Stimulated activated CD8-positive, alpha-beta memory T cell treated with anti-CD3 and anti-CD28 coated beads, Interleukin-4, amount 100 ng/mL, for 1 hour (primary cell): Measurements from ENCODE around the gene PET100.

Experiments
- DNase-seq, 2 donors: peaks; one replicate each; pipeline ENCODE4 v3.0.0-alpha.2; 2020; ENCODE audit warnings: low read depth in 2 of 2, low spot score in 1 of 2

Gene PET100

DNA sequence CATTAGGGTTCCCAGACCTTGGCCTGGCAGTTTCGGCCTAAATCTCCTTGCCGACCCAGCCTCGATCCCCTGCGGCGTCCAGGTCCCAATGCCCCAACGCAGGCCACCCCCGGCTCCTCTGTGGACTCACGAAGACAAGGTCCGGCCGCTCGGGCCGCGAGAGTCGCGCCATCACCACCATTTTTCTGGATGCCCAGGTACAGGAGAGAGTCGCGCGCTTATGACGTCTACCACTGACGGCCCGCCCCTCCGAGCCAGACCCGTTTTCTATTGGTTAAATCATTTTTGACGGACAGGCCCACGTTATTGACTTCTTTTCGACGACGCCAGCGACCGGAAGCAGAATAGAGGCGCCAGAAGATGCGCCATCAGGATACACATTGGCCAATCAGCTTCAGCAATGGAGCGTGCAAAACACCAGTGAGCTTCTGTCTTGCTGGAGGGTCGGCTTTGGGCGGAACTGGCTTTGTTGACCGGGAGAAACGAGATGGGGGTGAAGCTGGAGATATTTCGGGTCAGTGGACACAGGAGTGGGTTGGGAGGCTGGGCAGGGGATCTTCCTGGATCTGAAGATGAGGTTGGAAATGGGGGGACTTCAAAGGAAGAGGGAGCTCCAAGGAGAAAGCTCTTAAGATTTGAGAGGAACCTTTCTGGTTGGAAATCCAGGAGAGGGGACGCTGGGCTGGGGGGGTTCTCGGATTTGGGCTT lies at the start of gene PET100, which contains the start of gene XAB2:
Gene PET100, plus strand, starts transcription at position 447 of the 708 bp plus-strand sequence. Its CDS starts 41 bp downstream, at position 488.
Gene XAB2, minus strand, starts transcription at position 199 of the 708 bp plus-strand sequence. Its CDS starts 18 bp downstream, at position 181.
- peak; percentile 88 to 93 for DNase-seq

GRCh38 chr19:7582446-7582845 lies 47.1 kb upstream of the PET100 start:
- no peak for DNase-seq

- no peak for DNase-seq
These were observed 39.8 kb upstream of the PET100 start for GRCh38 chr19:7589822-7590221.

- DNase-seq, result no peak
These were observed 39.3 kb upstream of the PET100 start for GRCh38 chr19:7590256-7590655.

DNA sequence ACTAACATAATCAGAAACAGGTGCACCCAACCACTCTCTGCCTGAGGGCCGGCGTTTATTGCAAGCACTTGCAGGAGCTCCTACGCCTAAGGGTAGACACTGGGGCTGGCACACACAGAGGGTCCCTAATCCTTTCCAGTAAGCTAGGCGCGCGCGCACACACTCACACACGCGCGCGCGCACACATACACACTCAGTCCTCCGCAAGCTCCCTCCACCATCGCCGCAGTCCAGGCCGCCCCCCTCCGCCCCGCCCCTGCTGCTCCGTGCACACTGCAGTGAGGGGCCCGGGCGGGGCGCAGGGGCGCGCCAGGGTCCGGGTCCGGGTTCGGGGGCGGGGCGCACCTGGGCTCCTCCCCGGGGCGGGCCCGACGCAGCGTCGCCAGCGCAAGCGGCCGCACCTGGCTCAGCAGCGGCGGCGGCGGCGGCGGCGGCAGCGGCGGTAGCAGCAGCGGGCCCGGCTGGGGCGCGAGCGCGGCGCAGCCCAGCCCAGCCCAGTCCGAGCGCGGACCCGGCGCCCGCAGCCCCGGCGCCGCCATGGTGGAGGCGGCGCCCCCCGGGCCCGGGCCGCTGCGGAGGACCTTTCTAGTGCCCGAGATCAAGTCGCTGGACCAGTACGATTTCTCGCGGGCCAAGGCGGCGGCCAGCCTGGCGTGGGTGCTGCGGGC lies 34.0 kb upstream of the PET100 start, which contains the start of gene CAMSAP3:
Gene CAMSAP3, plus strand, starts transcription at position 398 of the 668 bp plus-strand sequence. Its CDS starts 140 bp downstream, at position 538.
- DNase-seq, result peak in 1 of 2 donors; percentile 7

DNA sequence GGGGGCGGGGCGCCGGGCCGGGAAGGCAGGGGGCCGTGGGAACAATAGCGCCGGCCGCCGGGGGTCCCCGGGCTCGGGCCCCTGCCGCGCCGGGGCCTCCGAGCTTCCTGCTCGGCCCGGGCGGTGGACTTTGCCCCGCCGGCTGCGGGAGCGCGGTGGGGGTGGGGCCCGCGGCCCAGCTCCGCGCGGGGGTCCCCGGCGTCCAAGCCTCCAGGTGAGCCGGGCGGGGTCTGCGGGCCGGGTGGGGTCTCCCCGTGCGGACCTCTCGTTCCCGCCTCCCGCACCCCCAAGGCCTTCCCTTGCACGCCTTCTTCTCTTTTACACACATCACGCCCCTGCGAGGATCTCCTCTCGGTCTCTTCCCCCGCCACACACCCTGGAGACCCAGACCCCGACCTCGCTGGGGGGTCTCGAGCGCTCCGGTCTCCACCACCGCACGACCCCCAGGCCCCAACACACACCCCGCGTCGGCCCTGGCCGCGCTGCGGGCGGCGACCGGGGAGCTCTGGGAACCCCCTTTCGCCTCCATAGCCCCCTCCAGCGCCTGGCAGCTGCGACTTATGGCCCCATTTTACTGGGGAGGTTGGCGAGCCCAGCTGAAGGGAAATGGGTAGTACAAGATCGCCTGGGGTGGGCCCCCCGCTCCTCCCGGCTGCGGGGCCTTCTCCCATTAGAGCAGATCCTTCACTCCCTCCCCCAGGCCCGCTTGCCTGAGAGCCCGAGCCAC lies 33.2 kb upstream of the PET100 start:
- no peak for DNase-seq

GRCh38 chr19:7597689-7598088 lies 31.9 kb upstream of the PET100 start:
- no peak for DNase-seq

DNA sequence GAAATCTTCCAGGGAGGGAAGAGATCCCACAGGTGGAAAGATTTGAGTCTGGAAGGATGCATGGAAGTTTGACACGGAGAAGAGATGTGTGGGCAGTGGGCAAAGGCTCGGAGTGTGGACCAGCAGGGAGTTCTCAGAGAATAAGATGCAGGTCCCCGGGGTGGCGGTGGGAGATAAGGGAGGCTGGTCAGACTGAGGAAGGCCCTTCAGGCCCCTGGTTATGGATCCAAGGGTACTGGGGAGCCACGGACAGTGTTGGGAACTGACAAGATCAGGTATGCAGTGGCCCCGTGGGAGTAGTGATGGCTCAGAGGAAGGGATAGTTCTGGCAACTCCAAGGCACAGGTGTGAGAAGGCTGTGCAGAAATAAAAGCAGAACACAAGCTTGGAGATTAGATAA lies 31.4 kb upstream of the PET100 start:
- DNase-seq, result no peak

- DNase-seq, result no peak
These were observed 28.9 kb upstream of the PET100 start for GRCh38 chr19:7600721-7601120.

- no peak for DNase-seq
These were observed 27.2 kb upstream of the PET100 start for GRCh38 chr19:7602240-7602934.

DNA sequence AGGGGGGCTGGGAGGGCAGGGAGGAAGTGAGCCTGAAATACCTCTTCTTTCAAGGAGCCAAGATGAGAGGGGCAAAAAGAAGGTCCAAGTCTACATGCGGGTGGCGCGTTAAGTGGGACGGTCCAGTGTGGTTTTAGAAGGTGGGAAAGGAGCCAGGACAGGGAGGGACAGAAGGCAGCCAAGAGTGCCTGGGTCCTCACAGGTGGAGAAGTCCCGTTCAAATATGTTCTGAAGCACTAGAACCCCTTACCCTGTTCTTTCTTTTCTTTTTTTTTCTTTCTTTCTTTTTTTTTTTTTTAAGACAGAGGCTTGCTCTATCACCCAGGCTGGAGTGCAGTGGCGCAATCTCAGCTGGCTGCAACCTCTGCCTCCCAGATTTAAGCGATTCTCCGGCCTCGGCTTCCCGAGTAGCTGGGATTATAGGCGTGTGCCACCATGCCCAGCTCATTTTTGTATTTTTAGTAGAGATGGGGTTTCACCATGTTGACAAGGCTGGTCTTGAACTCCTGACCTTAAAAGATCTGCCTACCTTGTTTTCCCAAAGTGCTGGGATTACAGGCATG lies 26.6 kb upstream of the PET100 start:
- DNase-seq, result no peak

GRCh38 chr19:7603919-7604318 lies 25.7 kb upstream of the PET100 start:
- DNase-seq, result no peak

DNA sequence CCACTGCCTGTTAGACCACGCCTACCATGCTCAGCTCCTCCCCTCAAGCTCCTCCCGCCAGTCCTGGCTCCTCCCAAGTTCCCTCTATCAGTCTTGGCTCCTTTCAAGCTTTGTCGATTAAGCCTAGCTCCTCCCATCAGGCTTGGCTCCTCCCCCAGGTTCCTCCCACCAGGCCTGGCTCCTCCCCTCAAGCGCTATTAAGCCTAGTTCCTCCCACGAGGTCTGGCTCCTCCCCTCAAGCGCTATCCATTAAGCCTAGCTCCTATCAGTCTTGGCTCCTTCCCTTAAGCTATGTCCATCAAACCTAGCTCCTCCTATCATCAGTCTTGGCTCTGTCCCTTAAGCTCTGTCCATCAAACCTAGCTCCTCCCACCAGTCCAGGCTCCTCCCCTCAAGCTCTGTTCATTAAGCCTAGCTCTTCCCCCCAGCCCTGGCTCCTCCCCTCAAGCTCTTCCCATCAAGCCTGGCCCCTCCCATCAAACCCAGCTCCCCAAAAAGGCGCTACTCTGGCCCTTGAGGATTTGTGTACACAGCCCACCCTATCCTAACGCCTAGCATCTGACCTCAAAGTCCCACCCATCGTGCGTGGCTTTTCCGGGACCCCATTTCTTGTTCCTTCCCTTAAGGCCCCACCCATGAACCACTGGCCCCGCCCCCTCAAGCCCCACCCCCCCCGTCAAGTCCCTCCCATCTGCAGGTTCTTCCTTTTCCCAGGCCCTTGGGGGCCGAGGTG lies 23.9 kb upstream of the PET100 start:
- DNase-seq, result no peak

DNA sequence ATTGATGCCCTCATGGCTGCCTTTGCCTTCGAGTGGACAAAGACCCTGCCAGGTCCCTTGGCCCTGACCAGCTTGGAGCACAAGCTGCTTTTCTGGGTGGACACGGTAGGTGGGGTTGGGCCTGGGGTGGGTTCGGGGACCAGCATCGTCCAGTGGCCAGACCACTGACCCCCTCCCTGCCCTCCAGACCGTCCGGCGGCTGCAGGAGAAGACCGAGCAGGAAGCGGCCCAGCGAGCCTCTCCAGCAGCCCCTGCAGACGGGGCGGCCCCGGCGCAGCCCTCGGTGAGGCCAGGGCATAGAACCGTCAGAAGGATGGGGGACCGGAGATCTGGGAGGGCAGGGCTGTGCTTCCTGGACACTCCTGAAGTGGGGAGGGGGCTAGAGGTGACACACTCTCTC lies 23.3 kb upstream of the PET100 start:
- no peak for DNase-seq

- DNase-seq, result no peak
These were observed 22.2 kb upstream of the PET100 start for GRCh38 chr19:7607212-7607873.

GRCh38 chr19:7607874-7608560 lies 21.6 kb upstream of the PET100 start:
- no peak for DNase-seq

DNA sequence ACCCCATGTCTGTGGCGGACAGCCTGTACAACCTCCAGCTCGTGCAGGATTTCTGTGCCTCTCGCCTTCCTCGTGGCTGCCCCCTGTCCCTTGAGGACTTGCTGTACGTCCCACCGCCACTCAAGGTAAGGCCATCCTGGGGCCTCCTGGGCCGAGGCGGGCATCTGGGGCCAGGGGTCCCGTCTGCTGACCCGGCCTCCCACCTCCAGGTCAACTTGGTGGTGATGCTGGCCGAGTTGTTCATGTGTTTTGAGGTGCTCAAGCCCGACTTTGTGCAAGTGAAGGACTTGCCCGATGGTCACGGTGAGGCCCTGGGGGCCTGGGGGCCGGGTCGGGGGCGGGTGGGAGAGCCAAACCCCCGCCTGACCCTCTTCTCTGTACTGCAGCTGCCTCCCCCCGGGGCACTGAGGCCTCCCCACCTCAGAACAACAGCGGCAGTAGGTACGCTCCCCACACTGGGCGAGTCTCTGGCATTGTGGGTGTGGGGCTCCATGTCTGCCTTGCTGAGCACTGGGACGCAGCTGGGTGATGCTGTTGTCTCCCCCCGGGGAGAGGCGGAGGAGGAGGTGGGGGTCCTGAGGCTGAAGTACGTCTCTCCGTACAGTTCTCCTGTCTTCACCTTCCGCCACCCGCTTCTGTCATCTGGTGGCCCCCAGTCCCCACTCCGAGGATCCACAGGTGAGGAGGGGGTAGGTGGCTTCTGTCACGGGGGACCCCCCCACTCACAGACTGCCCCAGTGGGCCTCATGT lies 18.9 kb upstream of the PET100 start:
- no peak for DNase-seq

DNA sequence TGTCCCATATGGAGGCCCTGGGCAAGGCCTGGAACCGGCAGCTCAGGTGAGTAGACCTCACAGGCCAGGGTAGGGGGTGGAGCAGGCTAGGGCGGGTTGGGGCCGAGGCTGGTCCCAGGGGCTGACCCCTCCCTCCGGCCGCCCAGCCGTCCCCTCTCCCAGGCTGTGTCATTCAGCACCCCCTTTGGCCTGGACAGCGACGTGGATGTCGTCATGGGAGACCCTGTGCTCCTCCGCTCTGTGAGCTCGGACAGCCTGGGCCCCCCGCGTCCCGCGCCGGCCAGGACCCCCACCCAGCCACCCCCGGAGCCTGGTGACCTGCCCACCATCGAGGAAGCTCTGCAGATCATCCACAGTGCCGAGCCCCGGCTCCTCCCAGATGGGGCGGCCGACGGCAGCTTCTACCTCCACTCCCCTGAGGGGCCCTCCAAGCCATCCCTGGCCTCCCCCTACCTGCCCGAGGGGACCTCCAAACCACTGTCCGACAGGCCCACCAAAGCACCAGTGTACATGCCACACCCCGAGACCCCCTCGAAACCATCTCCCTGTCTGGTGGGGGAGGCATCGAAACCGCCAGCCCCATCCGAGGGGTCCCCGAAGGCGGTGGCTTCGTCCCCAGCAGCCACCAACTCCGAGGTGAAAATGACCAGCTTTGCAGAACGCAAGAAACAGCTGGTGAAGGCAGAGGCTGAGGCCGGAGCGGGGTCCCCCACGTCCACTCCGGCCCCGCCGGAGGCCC lies 17.9 kb upstream of the PET100 start:
- DNase-seq, result no peak
